ENCODE data around the gene STC2. TPM values are rescaled to one million over a fixed set of nuclear protein-coding genes. Genes with fewer than 3 reads are reported as not detected.

Gene STC2
- total and polyA plus RNA-seq, 2 of the 8 experiments (the other 6 are each of a cell fraction or from before 2014, with no cell fraction given), result 26.4 to 53.1 TPM

DNA sequence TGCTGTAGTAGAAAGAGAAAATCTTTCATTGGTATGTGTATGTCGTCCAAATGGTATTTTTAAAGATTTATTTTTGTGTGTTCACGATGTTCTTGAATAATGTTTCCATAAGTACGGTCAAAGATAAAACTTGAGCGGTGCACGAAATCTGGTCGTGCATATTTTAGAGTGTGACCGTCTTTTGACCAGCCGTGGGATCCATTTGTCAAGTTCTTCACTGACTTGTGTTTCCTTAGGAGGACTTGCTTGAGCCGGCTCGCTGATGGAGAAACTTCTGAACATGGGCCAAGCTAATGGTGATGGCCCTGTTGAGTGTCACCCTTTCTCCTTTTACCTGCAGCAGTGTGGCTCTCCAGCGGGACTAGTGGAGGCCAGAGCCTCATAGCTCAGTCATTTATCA, 11.1 kb upstream of the STC2 start:
- no peak overlapping the region for H3K14ac ChIP-seq (ENCODE audit: insufficient read length)
- H3K79me1 ChIP-seq (ENCODE audit: low read depth, low read length), result no peaks in the 10 kb centered on the region
- ChIA-PET CTCF (ENCODE audit: partially characterized antibody) (interaction anchor here (1.1 to 2.7 kb wide), 2 partner anchors 41 to 45 kb away, joined by 4 to 10 read pairs; no protein-coding TSS in a partner anchor), POLR2A (ENCODE audit: partially characterized antibody) (interaction anchor here (1.5 to 5.0 kb wide), 3 partner anchors 11 to 26 kb away, joined by 3 to 44 read pairs (median 3); partner anchors contain the start of gene STC2)
- no peak overlapping the region for H4K91ac ChIP-seq (replicated peaks; ENCODE audit: insufficient read length, low read length)
- H3K56ac ChIP-seq (replicated peaks; ENCODE audit: insufficient read length, low read depth, low read length), result no peak overlapping the region
- no peak overlapping the region for H2BK12ac ChIP-seq (ENCODE audit: low read depth, low read length)
- WGBS, 2 experiments (ENCODE audit: extremely low coverage in 1 of 2, insufficient coverage in 1 of 2, insufficient read length in 1 of 2, insufficient replicate concordance in 2 of 2, low coverage in 1 of 2, low lambda C conversion rate in 2 of 2, missing lambda C conversion rate in 1 of 2), result 93% methylated on average over 11 of the region's 11 CpGs; no CpG with 5 or more reads in 1 of the 2 experiments
- H3K4ac ChIP-seq (replicated peaks; ENCODE audit: insufficient read length, low read depth, low read length), result no peak overlapping the region
- peaks cover 0 to 8% (median 4%) of the 10 kb centered on the region in 4 experiments; a peak in 5 of 7 replicates for H3K4me1 ChIP-seq (replicated peaks in 1 of 4; ENCODE audit: control insufficient read depth in 3 of 4, insufficient read depth in 4 of 4, low read length in 3 of 4)
- DNase-seq (ENCODE audit: low read depth in 1 of 2, low spot score in 2 of 2) (no peak), FAIRE-seq (no peak)
- H3K27ac ChIP-seq (ENCODE audit: low read depth, low read length), result no peak overlapping the region
- H3K9me3 ChIP-seq (ENCODE audit: insufficient read depth in 2 of 2, low read depth in 1 of 2, low read length in 1 of 2), result no peaks in the 10 kb centered on the region
- H3K9ac ChIP-seq (replicated peaks in 1 of 4; ENCODE audit: extremely low read depth in 1 of 4, low read depth in 3 of 4, low read length in 3 of 4), result no peak overlapping the region
- H3K27me3 ChIP-seq (replicated peaks in 1 of 4; ENCODE audit: control insufficient read depth in 3 of 4, extremely low read depth in 1 of 4, insufficient read depth in 3 of 4, low read length in 3 of 4), result no peaks in the 10 kb centered on the region
- no peak overlapping the region for H2BK15ac ChIP-seq (ENCODE audit: low read length)
- no peaks in the 10 kb centered on the region for H3K23me2 ChIP-seq (ENCODE audit: low read depth, low read length)
- H4K8ac ChIP-seq (ENCODE audit: extremely low read depth, insufficient read depth, low read length), result no peak overlapping the region
- H4K20me1 ChIP-seq (replicated peaks in 1 of 2; ENCODE audit: control insufficient read depth in 1 of 2, insufficient read depth in 2 of 2, low read length in 2 of 2), result no peaks in the 10 kb centered on the region
- H4K5ac ChIP-seq (ENCODE audit: insufficient read length, low read depth, low read length), result no peak overlapping the region
- no peak overlapping the region for H2BK120ac ChIP-seq (replicated peaks; ENCODE audit: low read depth, low read length)
- H2BK5ac ChIP-seq (ENCODE audit: low read depth, low read length), result no peak overlapping the region
- H2AK5ac ChIP-seq (ENCODE audit: low read depth, low read length), result no peak overlapping the region
- H2BK20ac ChIP-seq (ENCODE audit: low read length), result no peak overlapping the region
- H3K4me3 ChIP-seq (ENCODE audit: extremely low read depth in 1 of 4, insufficient read depth in 2 of 4, low read depth in 3 of 4, low read length in 4 of 4), result no peak overlapping the region
- no peak overlapping the region for H2AFZ ChIP-seq (ENCODE audit: low read length)
- no peaks in the 10 kb centered on the region for H3K79me2 ChIP-seq (ENCODE audit: control insufficient read depth in 1 of 2, insufficient read depth in 2 of 2, low read length in 2 of 2)
- H3K18ac ChIP-seq (ENCODE audit: extremely low read depth, low read length), result no peak overlapping the region
- H3K4me2 ChIP-seq (ENCODE audit: insufficient read depth in 1 of 2, low read depth in 2 of 2, low read length in 2 of 2), result no peak overlapping the region
- H3K23ac ChIP-seq (ENCODE audit: insufficient read length), result no peak overlapping the region
- no peaks in the 10 kb centered on the region for H3K36me3 ChIP-seq (ENCODE audit: control insufficient read depth in 2 of 4, insufficient read depth in 4 of 4, low read length in 3 of 4)
- TF ChIP-seq JUND (IDR thresholded peaks at IDR 0.05; ENCODE audit: low read length) (no peak), MAFK (IDR thresholded peaks at IDR 0.05; ENCODE audit: low read depth, low read length) (no peak), JUN (IDR thresholded peaks at IDR 0.05; ENCODE audit: low read depth, low read length) (no peak), EZH2 (IDR thresholded peaks at IDR 0.05; ENCODE audit: low read depth, low read length, severe bottlenecking) (no peak), SP4 (IDR thresholded peaks at IDR 0.05; ENCODE audit: low read length) (no peak), HDAC6 (IDR thresholded peaks at IDR 0.05; ENCODE audit: low read depth, low read length) (no peak), RXRA (IDR thresholded peaks at IDR 0.05; ENCODE audit: insufficient read depth, low read depth, low read length) (no peak), TEAD4 (IDR thresholded peaks at IDR 0.05; ENCODE audit: low read depth, low read length) (no peak), CHD2 (IDR thresholded peaks at IDR 0.05; ENCODE audit: low read length) (no peak), SRF (IDR thresholded peaks at IDR 0.05; ENCODE audit: low read depth, low read length) (no peak), BCL11A (IDR thresholded peaks at IDR 0.05; ENCODE audit: low read depth in 2 of 2, low read length in 2 of 2) (no peak), TBP (IDR thresholded peaks at IDR 0.05; ENCODE audit: low read depth, low read length) (no peak)
- TF ChIP-seq, protein P1, sequence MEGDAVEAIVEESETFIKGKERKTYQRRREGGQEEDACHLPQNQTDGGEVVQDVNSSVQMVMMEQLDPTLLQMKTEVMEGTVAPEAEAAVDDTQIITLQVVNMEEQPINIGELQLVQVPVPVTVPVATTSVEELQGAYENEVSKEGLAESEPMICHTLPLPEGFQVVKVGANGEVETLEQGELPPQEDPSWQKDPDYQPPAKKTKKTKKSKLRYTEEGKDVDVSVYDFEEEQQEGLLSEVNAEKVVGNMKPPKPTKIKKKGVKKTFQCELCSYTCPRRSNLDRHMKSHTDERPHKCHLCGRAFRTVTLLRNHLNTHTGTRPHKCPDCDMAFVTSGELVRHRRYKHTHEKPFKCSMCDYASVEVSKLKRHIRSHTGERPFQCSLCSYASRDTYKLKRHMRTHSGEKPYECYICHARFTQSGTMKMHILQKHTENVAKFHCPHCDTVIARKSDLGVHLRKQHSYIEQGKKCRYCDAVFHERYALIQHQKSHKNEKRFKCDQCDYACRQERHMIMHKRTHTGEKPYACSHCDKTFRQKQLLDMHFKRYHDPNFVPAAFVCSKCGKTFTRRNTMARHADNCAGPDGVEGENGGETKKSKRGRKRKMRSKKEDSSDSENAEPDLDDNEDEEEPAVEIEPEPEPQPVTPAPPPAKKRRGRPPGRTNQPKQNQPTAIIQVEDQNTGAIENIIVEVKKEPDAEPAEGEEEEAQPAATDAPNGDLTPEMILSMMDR (IDR thresholded peaks at IDR 0.05; ENCODE audit: control extremely low read depth in 1 of 3, insufficient read depth in 1 of 3, low read depth in 1 of 3, low read length in 3 of 3), result no peak
